ENCODE measurements around the gene BRPF1.

The BRPF1 gene

DNA sequence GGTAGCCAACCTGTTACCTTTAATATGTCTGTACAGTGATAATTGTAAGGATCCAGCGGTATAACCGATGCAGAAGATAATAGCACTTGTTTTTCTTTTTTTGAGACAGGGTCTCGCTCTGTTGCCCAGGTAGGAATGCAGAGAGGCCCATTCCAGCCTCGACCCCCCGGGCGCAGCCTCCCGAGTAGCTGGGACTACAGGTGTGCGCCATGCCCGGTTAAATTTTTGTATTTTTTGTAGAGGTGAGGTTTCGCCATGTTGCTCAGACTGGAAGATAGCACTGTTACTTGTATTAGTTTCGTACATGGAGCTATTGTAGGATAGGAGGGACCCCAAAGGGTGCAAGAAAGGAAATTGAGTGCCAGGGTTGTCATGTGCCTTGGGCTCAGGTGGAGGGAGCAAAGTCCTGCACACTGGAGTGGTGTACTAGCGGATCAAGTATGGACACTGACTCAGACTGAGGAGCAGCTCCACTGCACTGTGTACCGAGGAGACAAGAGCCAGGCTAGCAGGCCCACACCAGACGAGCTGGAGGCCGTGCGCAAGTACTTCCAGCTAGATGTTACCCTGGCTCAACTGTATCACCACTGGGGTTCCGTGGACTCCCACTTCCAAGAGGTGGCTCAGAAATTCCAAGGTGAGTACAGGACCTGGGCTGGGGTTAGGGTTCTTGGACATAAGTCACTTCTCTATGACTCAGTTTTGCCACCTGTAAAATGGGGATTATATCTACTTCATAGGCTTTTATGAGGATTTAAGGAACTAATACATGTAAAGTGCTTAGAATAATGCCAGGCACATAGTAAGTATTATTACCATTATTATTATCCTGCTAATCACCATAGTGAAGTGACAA, 19.2 kb downstream of the BRPF1 start:
- TF ChIP-seq, protein P1, sequence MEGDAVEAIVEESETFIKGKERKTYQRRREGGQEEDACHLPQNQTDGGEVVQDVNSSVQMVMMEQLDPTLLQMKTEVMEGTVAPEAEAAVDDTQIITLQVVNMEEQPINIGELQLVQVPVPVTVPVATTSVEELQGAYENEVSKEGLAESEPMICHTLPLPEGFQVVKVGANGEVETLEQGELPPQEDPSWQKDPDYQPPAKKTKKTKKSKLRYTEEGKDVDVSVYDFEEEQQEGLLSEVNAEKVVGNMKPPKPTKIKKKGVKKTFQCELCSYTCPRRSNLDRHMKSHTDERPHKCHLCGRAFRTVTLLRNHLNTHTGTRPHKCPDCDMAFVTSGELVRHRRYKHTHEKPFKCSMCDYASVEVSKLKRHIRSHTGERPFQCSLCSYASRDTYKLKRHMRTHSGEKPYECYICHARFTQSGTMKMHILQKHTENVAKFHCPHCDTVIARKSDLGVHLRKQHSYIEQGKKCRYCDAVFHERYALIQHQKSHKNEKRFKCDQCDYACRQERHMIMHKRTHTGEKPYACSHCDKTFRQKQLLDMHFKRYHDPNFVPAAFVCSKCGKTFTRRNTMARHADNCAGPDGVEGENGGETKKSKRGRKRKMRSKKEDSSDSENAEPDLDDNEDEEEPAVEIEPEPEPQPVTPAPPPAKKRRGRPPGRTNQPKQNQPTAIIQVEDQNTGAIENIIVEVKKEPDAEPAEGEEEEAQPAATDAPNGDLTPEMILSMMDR (conservative IDR thresholded peaks at IDR 0.05; ENCODE audit: low read depth, low read length) = no peak
- peak overlapping the region; percentile 84 for H3K4me3 ChIP-seq (ENCODE audit: low read depth, low read length)
- peak; percentile 52 for DNase-seq (ENCODE audit: low read depth)

DNA sequence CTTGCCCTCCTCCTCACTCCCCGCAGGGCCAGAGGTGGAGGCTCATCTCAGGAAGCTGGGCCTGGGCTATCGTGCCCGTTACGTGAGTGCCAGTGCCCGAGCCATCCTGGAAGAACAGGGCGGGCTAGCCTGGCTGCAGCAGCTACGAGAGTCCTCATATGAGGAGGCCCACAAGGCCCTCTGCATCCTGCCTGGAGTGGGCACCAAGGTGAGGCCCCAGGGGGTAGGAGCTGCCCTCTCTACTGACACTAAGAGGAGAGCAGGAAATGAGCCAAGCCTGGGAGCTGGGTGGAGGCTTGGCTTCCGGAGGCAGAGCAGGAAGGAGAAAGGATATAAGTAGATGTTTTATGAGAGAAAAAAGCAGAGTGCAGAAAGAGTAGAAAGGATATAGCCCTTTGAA, 23.1 kb downstream of the BRPF1 start:
- DNase-seq (ENCODE audit: low read depth) = no peak
- no peak overlapping the region for H3K4me3 ChIP-seq (ENCODE audit: low read depth, low read length)
- TF ChIP-seq, protein P1 (conservative IDR thresholded peaks at IDR 0.05; ENCODE audit: low read depth, low read length) = no peak

DNA sequence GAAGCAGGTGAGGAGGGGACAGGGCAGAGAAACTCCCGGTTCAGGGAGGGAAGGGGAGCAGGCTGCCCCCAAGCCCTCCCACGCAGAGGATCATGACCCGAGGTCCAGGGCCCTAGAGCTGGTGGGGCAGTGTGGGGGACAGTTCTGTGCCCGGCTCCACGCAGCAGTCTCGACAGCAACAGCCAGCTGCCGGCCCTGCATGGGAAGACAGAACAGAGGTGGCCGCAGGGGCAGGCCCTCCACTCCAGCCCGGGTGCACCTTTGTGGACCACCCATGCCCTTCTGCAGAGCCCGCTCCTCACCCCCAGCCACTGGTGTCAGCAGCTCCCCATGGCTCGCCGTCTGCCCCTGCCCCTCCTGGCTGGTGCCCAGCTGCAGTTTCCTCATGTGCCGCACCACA, 25.9 kb downstream of the BRPF1 start:
- TF ChIP-seq, protein P1 (conservative IDR thresholded peaks at IDR 0.05; ENCODE audit: low read depth, low read length) = no peak
- H3K4me3 ChIP-seq (ENCODE audit: low read depth, low read length) = no peak overlapping the region
- no peak for DNase-seq (ENCODE audit: low read depth)

DNA sequence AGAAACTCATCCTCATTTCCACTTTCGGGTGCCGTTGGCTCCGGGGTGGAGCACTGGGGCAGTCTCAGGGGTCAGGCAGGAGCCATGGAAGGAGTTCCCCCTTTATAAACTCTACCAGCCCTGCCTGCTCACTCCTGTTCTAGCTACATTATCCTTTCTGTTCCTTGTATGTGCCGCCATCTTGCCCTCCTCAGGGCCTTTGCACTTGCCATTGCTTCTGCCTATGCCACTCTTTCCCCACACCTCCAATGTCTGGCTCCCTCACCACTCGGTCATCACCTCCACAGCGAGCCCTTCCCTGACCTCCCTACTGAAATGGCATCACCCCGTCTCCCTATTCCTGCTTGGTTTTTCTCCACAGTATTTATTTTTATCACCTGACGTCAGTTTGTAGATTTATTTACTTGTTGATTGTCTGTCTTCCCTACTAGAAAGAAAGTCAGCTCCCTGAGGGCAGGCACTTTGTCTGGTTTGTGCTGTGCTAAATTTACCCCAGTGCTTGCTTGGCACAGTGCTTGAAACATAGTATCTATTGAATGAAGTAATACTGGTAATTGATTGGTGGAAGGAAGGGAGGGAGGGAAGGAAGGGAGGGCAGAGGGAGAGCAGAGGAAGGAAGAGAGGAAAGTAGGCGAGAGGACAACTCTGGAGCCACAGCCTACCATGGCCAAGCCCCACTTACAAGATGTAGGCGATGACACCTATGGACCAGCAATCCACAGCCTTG, 29.4 kb downstream of the BRPF1 start:
- TF ChIP-seq, protein P1 (conservative IDR thresholded peaks at IDR 0.05; ENCODE audit: low read depth, low read length) = no peak
- no peak for DNase-seq (ENCODE audit: low read depth)
- no peak overlapping the region for H3K4me3 ChIP-seq (ENCODE audit: low read depth, low read length)

DNA sequence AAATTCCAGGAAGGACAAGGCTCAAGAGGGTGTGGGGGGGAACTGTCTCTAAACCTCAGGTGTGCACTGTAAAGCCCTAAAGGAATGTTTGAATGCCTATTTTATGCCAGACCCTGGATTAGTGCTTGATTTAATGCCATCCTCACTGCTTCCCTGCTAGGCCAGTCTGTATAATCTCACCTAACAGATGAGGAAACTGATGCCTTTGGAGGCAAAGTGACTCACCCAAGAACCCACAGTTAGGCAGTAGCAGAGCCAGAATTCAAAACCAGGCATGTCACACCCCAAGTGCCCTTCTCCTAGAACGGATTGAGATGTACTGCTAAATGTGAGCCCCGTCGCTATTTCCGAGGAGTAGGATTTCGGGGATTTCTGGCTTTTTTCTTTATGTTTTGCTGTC, 30.4 kb downstream of the BRPF1 start:
- DNase-seq (ENCODE audit: low read depth) = no peak
- TF ChIP-seq, protein P1 (conservative IDR thresholded peaks at IDR 0.05; ENCODE audit: low read depth, low read length) = no peak
- H3K4me3 ChIP-seq (ENCODE audit: low read depth, low read length) = no peak overlapping the region

DNA sequence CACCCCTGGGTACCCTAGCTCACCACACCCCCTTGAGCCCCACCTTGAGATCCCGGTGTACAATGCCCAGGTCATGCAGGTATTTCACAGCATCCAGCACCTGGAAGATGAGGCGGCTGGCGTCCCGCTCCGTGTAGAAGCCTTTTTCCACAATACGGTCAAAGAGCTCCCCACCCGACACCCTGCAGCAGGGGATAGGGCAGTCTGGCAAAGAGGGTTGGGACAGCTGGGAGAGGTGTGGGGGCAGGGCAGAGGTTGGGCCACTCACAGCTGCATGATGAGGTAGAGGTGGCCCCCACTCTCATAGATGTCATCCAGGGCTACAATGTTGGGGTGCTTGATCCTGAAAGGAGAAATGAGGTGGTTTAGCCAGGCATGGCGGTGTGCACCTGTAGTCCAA, 31.3 kb downstream of the BRPF1 start:
- no peak overlapping the region for H3K4me3 ChIP-seq (ENCODE audit: low read depth, low read length)
- no peak for DNase-seq (ENCODE audit: low read depth)
- TF ChIP-seq, protein P1 (conservative IDR thresholded peaks at IDR 0.05; ENCODE audit: low read depth, low read length) = no peak

Measured in choroid plexus epithelial cell (primary cell).